Parietal lobe (tissue), 2 donors: ENCODE measurements around the gene AQP9. TPM values are rescaled to one million over a fixed set of nuclear protein-coding genes. Genes with fewer than 3 reads are reported as not detected.

Source experiments
- small RNA-seq: library from RNA; depleted of rRNA; stranded (forward); fragments of <200 nt; gene quantifications from one replicate; pipeline ENCODE3, GENCODE V24; 2014; ENCODE audit warnings: low replicate concordance
- total RNA-seq: library from RNA; depleted of rRNA; stranded (reverse); fragments of >200 nt; gene quantifications from one replicate; pipeline ENCODE4 v1.2.3, GENCODE V29; 2014

The AQP9 gene
- not detected for total RNA-seq

GRCh38 chr15:58138106-58138505, at the start of gene AQP9:
Gene AQP9 (plus strand): TSS chr15:58138381. CDS start chr15:58138566, 185 bp downstream.

Small RNAs within 50 kb of the gene (small RNA-seq; reads per million reads assigned to genes)
- gene MTCO3P23: not detected

Other genes with a start within 250 kb of the AQP9 start
- 1.9 TPM for gene ALDH1A2, start 72.7 kb upstream of the AQP9 start, total RNA-seq